Activated CD4-positive, CD25-positive, alpha-beta regulatory T cell treated with anti-CD3 and anti-CD28 coated beads, Interleukin-2, amount 50 U/mL, for 16 hours (primary cell): ENCODE data around the gene NEK7.

ENCODE experiments used
- DNase-seq: peaks from one replicate; pipeline ENCODE4 v3.0.0-alpha.2; 2020; ENCODE audit warnings: low read depth, low spot score

The NEK7 gene

DNA sequence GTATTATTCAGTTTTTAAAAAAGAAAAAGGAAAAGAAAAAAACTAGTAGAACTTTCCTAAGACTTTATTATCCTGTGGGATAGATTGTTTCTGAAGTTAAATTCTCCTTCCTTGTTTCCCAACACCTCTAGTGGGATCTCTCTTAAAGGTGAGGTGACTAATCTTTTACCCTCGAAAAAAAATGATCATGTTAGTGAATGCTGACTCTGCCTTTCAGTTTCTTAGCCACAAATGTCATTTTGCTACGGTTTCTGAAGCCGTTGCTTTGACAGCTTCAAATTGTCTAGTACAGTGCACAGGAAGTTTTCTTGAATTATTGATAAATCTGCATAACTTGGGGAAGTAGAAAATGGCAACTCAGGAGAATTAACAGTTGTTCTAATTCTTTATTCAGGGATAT is 13.0 kb upstream of the NEK7 start:
- DNase-seq: no peak

- DNase-seq: no peak
These were observed 9.6 kb upstream of the NEK7 start for GRCh38 chr1:198147216-198147615.

GRCh38 chr1:198150369-198150768 is 6.4 kb upstream of the NEK7 start:
- no peak for DNase-seq

- no peak for DNase-seq
These were observed 5.1 kb upstream of the NEK7 start for GRCh38 chr1:198151688-198152087.

- DNase-seq: no peak
These were observed 3.7 kb upstream of the NEK7 start for GRCh38 chr1:198153103-198153502.

DNA sequence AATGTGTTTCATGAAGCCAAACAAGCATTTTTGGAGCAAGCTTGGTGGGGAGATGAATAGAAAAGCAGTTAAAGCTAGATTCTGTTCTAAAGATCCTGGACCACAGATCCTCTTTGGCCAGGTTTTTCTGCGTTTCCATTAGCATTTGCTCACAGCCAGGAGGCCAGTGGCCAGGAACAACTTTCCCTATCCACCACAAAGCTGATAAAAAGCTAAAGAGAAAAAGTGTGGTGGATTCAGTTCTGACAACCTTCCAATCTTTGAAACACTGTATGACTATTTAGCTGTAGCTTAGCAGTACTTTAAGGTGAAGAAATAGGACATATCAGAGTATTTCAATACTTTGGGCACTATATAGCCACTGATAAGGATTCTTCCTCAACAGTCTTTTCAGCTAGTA is 3.0 kb upstream of the NEK7 start:
- DNase-seq: no peak

DNA sequence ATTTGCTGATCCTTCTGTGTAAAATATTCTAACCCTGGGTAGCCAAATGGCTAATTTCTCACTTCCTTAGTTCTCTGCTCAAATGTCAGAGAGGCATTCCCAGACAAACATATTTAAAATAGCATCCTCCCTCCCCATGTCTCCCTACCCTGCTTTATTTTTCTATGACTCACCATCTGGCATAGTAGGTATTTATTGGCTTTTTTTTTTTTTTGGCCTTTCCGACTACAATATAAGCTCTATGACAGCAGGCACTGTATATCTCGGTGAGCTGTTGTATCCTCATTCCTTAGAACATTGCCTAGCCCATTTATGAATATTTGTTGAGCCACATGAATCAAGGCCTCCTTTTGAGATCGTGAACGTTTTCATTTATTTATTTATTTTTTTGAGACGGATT is 1.5 kb upstream of the NEK7 start:
- no peak for DNase-seq

DNA sequence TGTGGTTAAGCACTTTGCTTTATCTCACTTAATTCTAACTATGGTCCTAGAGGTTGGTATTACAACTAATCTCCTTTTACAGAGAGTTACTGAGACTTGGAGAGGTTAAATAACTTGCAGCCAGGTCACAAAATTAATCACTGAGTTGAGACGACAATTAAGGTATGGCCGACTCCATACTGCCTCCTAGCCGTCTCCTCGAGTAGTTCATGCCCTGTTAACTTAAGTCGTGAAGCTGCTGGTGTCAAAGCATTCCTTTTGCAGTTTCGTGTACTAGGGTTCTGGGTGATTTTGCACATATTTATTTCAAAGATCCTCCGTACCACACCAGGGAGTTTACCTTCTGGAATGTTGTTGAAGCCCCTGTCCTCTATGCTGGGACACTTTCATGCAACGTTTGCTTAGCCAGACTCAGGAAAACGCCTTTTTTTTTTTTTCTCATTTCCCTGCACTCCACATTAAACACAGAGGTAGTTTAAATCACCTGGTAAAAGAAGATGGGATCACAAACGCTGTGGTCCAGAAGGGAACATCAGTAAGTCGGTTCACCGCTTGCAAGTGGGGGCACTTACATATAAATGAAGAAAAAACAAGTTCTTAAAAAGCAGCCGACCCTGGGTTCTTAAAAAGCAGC is 570 bp upstream of the NEK7 start:
- peak; percentile 51 for DNase-seq

DNA sequence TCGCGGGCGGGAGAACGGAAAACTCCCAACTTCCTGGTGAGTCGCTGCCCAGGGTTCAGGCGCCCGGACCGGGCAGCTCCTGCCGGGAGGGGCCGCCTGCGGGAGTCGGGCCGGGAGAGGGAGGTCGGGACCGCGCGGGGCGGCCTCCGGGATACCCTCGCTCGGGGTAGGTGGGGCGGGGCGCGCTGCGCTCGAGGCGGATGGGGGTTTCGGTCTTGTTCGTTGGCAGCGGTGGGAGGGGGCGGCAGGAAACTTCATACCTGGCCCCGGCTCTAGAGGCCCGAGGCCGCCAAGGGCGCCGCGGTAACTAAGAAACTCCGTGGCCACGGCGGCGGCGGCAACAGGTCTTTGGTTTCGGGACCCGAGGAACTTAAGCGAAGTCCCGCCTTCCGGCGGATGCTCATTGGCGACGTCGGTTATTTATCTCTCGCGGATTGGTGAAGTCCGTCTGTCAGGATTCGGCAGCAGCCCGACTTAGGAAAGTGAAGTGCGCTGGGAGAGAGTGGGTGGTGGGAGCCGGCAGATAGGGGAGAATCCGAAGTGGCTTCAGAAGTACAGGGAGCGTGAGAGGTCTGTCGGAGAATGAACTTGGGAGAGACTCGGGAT is 546 bp downstream of the NEK7 start:
- peak; percentile 65 for DNase-seq

- no peak for DNase-seq
These were observed 1.3 kb downstream of the NEK7 start for GRCh38 chr1:198157847-198158725.

- peak; percentile 65 for DNase-seq
These were observed 2.2 kb downstream of the NEK7 start for GRCh38 chr1:198158735-198159589.

- DNase-seq: no peak
These were observed 3.4 kb downstream of the NEK7 start for GRCh38 chr1:198160222-198160621.

DNA sequence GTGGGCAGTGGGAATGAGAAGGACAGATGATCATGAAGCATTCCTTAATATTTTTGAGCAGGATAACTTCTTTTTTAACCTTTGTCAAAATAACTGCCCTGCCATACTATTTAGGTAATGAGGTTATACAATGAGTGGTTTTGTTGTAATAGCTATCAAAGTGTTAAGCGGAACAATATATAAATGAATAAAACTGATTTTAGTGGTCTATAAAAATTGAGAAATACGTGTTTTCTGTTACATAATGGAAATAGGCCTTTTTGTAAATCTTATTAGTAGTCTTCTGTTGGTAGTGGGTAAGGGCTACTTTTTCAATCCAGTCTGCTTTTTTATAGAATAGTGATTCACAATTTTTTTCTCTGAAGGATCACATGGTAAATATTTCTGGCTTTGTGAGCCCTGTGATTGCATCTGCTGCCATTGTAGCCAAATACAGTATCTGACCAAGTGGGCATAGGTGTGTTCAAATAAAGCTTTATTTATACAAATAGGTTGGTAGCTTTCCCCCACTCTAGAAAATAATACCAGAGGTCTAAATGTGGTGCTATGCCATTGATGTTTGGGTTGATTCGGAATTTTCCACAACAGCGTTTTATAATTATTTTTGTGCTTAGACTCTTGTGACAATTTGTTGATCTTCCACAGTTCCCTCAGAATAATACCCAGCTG is 4.3 kb downstream of the NEK7 start:
- no peak for DNase-seq

- no peak for DNase-seq
These were observed 4.9 kb downstream of the NEK7 start for GRCh38 chr1:198161718-198162090.

GRCh38 chr1:198162091-198162767 is 5.4 kb downstream of the NEK7 start:
- no peak for DNase-seq

GRCh38 chr1:198165927-198166647 is 9.3 kb downstream of the NEK7 start:
- no peak for DNase-seq

GRCh38 chr1:198166900-198167299 is 10.1 kb downstream of the NEK7 start:
- no peak for DNase-seq

GRCh38 chr1:198167436-198167934 is 10.7 kb downstream of the NEK7 start:
- no peak for DNase-seq

DNA sequence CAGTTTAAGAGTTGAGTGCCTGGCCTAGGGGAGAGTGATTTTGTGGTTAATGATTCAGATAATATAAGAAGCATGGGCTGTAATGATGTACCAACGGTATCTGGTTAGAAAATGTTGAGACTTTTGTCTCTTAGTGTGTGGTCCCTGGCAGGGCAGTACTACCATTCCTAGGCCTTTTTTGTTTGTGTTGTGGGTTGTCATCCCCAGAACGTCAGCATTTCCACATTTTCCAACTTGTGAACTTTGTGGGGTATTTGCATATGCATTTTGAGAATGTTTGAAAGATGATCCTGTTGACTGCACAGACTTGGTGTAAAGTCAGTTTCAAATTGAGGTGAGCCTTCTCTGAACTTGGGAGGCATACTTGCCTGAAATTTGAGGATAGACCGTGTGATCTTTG is 11.4 kb downstream of the NEK7 start:
- no peak for DNase-seq

DNA sequence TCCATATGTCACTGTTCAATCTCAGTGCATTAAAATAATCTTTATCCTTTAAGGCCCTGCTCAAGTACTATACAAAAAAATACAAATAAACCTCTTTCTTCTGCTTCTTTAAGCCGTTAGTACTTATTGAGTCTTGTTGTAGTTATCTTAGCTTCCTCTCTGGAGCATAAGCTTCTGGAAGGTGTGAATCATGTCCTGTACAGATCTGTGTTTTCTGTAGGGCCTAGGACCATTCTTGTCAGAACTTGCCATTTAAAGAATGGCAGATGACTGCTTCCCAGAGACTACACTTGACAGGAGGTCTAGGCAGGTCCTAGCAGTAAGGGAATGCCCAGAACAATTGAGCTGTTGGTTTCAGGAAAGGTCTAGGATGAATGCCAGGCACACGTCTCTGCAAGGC is 12.9 kb downstream of the NEK7 start:
- DNase-seq: no peak
